HL-60/S4 treated with retinoic acid at 250 ng/mL for 4 days and 3 days (cell line): ENCODE results near the gene GIMAP8.
"Not testable (repeated sequence)": the region's sequence is repeated elsewhere in the genome, so short reads cannot be mapped to it uniquely, and the experiment has no call there.

Experiments used
- in situ Hi-C: fragments of 300-500 bp; cut with MboI; formaldehyde crosslinking; loops from 2 replicates; pipeline ENCODE4 v1.7.0; 2022; ENCODE audit warnings: low sequenced_read_pairs

Gene GIMAP8

DNA sequence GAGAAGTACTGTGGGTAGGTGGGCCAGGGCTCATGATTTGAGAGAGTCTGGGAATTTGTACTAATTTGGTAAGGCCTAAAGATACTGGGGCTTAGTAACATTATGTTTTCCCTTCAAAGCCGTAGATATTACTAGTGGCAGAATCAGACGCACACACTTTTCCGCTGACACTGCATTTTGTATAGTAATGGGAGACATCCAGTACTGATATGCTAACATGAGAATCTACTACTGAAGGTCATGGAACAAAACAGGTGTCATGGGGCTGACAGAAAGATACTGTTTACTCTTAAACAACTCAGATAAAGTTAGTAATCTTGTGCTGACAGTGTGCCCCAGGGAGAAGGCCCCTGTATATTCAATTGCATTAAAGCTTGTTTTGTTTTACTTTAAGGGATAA lies 53.2 kb downstream of the GIMAP8 start:
- in situ Hi-C loops = no loop called here

DNA sequence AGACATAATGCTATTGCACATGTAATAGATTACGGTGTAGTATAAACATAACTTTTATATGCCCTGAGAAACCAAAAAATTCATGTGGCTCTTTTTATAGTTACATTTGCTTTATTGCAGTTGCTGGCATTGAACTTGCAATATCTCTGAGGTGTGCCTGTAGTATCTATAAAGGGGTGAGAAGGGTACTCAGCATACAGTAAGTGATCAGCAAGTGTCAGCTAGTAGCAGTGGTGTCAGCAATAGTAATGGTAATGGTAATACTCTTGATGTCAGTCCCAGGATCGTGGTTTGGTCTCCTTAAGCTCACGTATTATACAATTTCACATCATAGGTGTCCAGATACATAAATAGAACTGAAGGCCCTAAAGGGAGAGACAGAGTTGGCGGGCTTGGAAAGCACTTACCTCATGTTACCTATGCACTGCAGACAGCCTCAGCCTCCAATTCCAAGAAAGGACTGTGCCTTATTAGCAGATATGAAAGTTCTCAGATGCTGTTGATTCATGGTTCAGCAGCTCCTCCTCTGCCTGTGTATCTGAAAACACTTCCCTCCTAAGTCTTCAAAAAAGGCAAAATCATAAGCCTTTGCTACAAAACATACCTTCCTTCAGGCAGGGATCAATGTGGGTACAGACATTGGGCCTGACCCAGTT lies 57.6 kb downstream of the GIMAP8 start:
- in situ Hi-C loops = no loop called here

DNA sequence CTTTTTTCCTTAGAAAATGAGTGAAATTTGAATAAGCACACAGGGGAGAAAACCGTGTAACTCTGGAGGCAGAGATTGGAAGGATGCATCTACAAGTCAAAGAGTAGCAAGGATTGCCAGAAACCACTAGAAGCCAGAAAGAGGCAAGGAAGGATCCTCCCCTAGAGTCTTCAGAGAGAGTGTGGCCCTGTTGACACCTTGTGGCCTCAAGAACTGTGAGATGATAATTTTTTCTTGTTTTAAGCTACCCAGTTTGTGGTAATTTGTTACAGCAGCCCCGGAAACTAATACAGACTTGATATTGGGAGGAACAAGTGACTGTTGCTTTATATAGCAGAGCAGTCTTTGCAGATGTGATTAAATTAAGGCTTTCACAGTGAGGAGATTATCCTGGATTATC lies 60.6 kb downstream of the GIMAP8 start:
- in situ Hi-C loops = no loop called here

DNA sequence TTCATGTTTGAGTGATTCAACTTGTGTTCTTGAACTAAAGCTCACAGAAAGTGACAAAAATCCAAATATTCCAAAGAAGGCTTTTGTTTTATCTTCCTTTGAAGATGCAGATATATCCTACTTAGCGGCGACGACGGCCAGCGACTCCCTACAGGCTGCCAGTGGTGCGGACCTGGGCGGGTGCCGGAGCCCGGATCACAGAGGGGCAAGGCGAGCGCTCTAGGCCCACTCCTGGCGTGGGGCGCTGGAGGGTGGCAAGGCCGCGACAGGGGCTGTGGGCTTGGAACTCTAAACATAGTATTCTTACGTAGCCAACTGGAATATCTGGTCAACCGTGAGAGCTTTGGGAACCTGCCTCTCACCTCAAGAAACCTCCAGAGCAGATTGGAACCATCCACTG lies 63.3 kb downstream of the GIMAP8 start:
- in situ Hi-C loops = no loop called here

DNA sequence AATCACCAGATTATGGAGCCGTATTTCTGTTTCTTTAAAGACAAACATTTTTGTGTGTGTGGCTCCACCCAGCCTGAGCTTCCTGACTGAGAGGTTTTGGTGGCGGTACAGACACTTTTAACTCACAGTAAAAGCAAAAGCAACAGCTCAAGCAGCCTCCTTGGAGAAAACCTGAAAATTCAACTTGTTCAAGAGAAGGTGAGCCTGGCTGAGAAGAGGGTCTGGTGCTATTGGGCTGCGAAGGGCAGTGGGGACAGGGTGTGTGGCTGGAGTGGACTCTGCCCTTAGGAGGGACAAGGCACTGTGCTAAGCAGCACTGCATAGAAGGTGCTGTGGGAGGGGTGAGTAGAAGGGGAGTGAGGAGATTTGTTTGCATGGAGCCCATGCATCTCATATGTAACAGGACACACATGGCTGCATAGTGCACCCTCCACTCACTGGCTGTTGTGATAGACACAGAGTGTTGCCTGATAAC lies 64.4 kb downstream of the GIMAP8 start, which contains the start of gene GIMAP7:
Gene GIMAP7 (plus strand): TSS at position 125 of the 475 bp plus-strand sequence. CDS start 5,103 bp downstream, outside the sequence.
- in situ Hi-C loops = no loop called here

DNA sequence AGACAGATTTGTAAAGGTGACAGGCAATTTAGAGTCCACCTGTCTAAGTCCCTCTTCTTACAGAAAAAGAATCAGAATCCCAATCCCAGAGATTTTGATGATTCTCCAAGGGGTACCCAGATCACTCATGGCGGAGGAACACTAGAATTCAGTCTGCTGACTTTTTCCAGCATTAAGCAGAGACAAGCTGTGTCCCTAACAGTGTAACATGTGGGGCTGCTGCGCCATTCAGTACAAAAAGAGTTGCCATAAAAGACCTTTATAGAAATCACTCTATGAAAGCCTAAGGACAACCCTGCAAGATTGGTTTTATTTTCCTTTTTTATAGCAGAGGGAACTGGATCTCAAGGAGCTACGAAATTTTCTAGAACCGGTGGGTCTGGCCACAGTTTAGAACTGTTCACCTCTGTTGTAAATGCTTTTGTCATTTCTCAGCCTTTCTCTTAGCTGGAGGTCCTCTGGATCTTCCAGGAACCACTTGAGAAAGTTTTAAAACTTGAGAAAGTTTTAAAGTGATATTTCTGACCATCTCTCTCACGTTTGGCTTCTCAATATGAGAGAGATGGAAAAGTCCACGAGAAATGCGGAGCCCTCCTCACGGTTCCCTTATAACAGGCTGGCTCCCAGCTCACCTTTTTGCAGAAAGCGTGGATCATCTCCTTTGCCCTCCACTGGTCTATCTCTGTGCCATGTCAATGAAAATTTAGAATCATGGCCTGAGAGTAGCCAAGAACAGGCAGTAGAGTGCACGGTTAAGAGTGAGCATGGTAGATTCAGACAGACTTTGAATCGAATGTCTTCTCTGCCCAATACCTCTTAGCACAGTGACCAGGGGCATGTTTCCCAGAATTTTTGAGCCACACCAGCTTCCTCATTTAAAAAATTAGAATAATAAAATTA lies 65.1 kb downstream of the GIMAP8 start:
- in situ Hi-C loops = no loop called here

DNA sequence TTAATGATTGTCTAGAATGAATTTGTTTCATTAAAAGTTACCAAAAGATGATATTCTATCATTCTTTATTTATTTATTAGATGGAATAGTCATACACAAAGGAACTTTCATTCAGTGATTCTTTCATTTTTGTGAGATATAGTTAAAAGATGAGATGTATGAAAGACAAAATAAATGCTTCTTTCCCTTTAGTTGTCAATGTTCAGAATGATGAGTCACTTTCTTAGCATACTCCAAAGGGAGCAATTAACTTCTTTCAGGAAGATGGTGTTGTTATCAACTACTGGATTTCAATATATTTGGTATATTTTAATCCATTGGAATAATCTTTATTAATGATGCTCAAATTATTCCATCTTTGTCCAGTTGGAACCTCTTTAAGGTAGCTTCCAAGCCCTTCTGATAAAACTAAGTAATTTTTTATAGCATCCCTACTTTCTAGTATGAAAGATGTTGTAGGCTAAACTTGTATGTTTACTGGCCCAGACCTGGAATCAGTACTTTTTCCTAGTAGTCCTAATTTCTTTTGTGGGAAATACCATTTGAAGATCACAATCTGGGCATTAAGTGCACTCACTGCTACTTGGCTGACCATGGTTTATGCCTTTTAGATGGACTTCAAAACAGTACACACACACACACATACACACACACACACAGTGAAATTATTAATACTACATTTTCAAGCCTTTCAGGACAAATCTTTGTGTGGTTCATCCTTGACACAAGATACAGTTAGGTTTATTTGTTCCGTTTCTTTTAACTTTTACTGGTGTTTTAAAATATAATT lies 66.7 kb downstream of the GIMAP8 start:
- in situ Hi-C loops = no loop called here

DNA sequence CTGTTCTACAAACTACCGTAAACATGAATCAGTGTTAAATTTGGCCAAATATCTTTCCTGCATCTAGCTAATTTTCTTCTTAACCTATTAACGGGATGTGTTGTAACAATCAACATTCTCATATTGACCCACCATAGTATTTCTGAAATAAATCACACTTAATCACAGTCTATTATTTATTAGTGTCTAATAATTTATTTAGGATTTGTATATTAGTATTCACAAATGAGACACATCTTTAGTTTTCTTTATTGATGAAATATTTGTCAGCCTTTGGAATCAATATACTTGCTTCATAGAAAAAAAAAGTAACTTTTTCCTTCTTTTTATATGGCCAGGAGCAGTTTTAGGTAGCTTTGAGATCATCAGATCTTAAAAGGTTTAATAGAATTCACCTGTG lies 68.9 kb downstream of the GIMAP8 start:
- in situ Hi-C loops = no loop called here

DNA sequence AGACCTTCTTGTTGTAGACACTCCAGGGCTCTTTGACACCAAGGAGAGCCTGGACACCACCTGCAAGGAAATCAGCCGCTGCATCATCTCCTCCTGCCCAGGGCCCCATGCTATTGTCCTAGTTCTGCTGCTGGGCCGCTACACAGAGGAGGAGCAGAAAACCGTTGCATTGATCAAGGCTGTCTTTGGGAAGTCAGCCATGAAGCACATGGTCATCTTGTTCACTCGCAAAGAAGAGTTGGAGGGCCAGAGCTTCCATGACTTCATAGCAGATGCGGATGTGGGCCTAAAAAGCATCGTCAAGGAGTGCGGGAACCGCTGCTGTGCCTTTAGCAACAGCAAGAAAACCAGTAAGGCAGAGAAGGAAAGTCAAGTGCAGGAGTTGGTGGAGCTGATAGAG lies 69.7 kb downstream of the GIMAP8 start:
- in situ Hi-C loops = no loop called here

DNA sequence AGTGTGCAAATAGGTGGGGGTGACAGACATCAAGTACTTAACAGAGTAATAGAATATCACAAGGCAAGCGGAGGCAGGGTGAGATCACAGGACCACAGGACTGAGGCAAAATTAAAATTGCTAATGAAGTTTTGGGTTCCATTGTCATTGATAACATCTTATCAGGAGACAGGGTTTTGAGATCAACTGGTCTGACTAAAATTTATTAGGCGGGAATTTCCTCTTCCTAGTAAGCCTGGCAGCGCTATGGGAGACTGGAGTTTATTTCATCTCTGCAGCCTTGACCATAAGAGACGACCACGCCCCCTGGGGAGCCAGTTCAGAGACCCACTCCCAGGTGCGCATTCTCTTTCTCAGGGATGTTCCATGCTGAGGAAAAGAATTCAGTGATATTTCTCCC lies 72.5 kb downstream of the GIMAP8 start:
- in situ Hi-C loops = not testable (repeated sequence)

DNA sequence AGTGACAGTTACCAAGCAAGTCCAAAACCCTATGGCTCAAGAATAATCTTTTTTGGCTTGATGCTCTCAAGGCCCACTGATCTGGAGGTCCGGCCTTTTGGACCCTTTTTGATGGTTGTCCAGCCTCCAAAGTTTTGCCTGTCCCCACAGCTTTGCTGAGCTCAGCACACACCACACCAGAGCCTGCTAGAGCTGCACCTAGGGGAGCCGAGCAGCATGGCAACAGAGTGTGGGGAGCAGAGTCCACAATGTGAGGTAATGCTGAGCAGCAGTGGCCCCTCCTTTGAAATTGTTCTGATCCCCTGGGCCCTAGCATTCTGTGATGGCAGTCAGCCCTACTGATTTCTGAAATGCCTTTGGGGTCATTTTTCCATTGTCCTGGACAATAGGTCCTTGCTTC lies 73.6 kb downstream of the GIMAP8 start:
- in situ Hi-C loops = no loop called here
